Panc1 (cell line): ENCODE results near the gene TSKS. TPM values are rescaled to one million over a fixed set of nuclear protein-coding genes. Genes with fewer than 3 reads are reported as not detected.

Experiments used
- ATAC-seq: fragments of 200-7000 bp; cut with Tn5 transposase; 2 replicates; pipeline ENCODE4 v1.9.1; 2020; ENCODE audit warnings: mild to moderate bottlenecking, moderate library complexity
- BruUV-seq: library from RNA; stranded (reverse); fragments of 400-500 nt; replicated peaks from 2 replicates; lab custom pipeline; 2021; lab: Mats Ljungman, UMichigan
- CTCF ChIA-PET: fragments of 300-600 bp; sonication (Branson Sonifier 250); formaldehyde crosslinking; loops from one replicate; lab custom pipeline; 2022; ENCODE audit warnings: antibody characterized with exemption; lab: Charles Lee
- POLR2A ChIA-PET: fragments of 300-600 bp; sonication (Branson Sonifier 250); formaldehyde crosslinking; loops from one replicate; lab custom pipeline; 2022; ENCODE audit warnings: antibody characterized with exemption; lab: Charles Lee
- DNase-seq: peaks from one replicate; pipeline ENCODE4 v3.0.0-alpha.2; 2010; ENCODE audit warnings: low read depth, low spot score
- H3K27ac ChIP-seq: 2 replicates; pipeline ENCODE4 v1.5.1; 2011; ENCODE audit warnings: mild to moderate bottlenecking, low read length, inconsistent platforms
- H3K27me3 ChIP-seq: fragments of 200-500 bp; sonication (Bioruptor generic); 2 replicates; pipeline ENCODE4 v1.6.0; 2014; ENCODE audit warnings: low read length, inconsistent platforms; ENCODE audit not compliant: control insufficient read depth, insufficient read depth
- H3K36me3 ChIP-seq: fragments of 200-500 bp; sonication (Bioruptor generic); 2 replicates; pipeline ENCODE4 v1.5.1; 2014; ENCODE audit warnings: inconsistent platforms, mild to moderate bottlenecking, low read length, moderate library complexity; ENCODE audit not compliant: control insufficient read depth, insufficient read depth
- H3K4me1 ChIP-seq: 2 replicates; pipeline ENCODE4 v1.5.1; 2011; ENCODE audit warnings: inconsistent platforms, mild to moderate bottlenecking, low read length, moderate library complexity; ENCODE audit not compliant: control insufficient read depth, insufficient read depth
- H3K4me3 ChIP-seq, 2 experiments: 2 replicates each; pipeline ENCODE4 v1.5.1; 2011 to 2012; ENCODE audit warnings: low read depth in 2 of 2, low read length in 2 of 2, mild to moderate bottlenecking in 2 of 2, inconsistent platforms in 1 of 2, moderate library complexity in 1 of 2
- H3K9me3 ChIP-seq: fragments of 200-500 bp; sonication (Bioruptor generic); 2 replicates; pipeline ENCODE4 v1.5.1; 2014; ENCODE audit warnings: low read depth, mild to moderate bottlenecking, inconsistent platforms, low read length, moderate library complexity; ENCODE audit not compliant: control insufficient read depth, insufficient read depth
- POLR2AphosphoS5 ChIP-seq: IDR thresholded peaks from 2 replicates; pipeline ENCODE4 v1.6.1; 2012; ENCODE audit warnings: mild to moderate bottlenecking, low read depth, low read length, moderate library complexity
- SIN3A ChIP-seq: IDR thresholded peaks from 2 replicates; pipeline ENCODE4 v1.6.1; 2012; ENCODE audit warnings: low read depth, mild to moderate bottlenecking, low read length, moderate library complexity, borderline replicate concordance; ENCODE audit not compliant: insufficient read depth
- TCF7L2 ChIP-seq: IDR thresholded peaks from 2 replicates; pipeline ENCODE4 v1.6.1; 2011; ENCODE audit warnings: mild to moderate bottlenecking, low read depth, low read length, inconsistent platforms
- in situ Hi-C: cut with HindIII; loops from 2 replicates; pipeline ENCODE4 v1.10.0; 2016; ENCODE audit warnings: low sequenced_read_pairs, low pct_unique_long_range_greater_than_20kb
- intact Hi-C: fragments of 100-400 bp; cut with micrococcal nuclease; formaldehyde crosslinking; loops from one replicate; pipeline ENCODE4 v1.10.0; 2022; ENCODE audit not compliant: unreplicated experiment
- total RNA-seq: library from RNA; stranded (reverse); gene quantifications from one replicate; pipeline ENCODE4 v1.2.1, GENCODE V29; 2021; ENCODE audit not compliant: unreplicated experiment
- TF ChIP-seq, protein P1 (sequence below): fragments of 450-650 bp; IDR thresholded peaks from 2 replicates; pipeline ENCODE4 v1.5.1; 2017; ENCODE audit warnings: mild to moderate bottlenecking
- TF ChIP-seq, protein P2 (sequence below), 2 experiments: IDR thresholded peaks; 2 replicates each; pipeline ENCODE4 v1.6.1; 2011 to 2012; ENCODE audit warnings: low read depth in 2 of 2, control low read depth in 1 of 2, low read length in 1 of 2, mild to moderate bottlenecking in 1 of 2, moderate library complexity in 1 of 2; ENCODE audit not compliant: insufficient read depth in 1 of 2

TSKS gene
- total RNA-seq, 1 experiment from 2014 or later: not detected

DNA sequence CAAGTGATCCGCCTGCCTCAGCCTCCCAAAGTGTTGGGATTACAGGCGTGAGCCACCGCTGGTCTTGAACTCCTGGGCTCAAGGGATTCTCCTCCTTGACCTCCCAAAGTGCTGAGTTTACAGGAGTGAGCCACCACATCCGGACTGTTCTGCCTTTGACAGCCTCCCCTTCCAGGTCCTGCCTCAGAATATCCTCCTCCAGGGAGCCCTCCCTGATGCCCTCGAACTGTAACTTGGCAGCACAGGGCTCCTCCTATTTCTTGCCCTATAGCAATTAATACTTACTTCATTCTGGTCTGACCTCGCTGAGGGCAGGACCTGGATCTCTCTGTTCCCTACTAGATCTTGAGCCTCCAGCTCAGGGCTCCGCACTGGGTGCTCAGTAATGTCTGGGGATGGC lies 66.2 kb downstream of the TSKS start:
- intact Hi-C loops: no loop called here
- Histone ChIP-seq H3K27ac (no peak overlapping the region), H3K36me3 (no peaks in the 10 kb centered on the region), H3K4me3 (no peak overlapping the region), H3K27me3 (no peaks in the 10 kb centered on the region), H3K4me1 (no peaks in the 10 kb centered on the region), H3K9me3 (no peaks in the 10 kb centered on the region)
- in situ Hi-C loops: no loop called here
- DNase-seq (no peak), ATAC-seq (no peak)
- ChIA-PET POLR2A (no interaction called here), CTCF (interaction anchor here (0.5 kb wide), 1 partner anchor 23 kb away, joined by 7 read pairs; no protein-coding TSS in a partner anchor)
- TF ChIP-seq, protein P1, sequence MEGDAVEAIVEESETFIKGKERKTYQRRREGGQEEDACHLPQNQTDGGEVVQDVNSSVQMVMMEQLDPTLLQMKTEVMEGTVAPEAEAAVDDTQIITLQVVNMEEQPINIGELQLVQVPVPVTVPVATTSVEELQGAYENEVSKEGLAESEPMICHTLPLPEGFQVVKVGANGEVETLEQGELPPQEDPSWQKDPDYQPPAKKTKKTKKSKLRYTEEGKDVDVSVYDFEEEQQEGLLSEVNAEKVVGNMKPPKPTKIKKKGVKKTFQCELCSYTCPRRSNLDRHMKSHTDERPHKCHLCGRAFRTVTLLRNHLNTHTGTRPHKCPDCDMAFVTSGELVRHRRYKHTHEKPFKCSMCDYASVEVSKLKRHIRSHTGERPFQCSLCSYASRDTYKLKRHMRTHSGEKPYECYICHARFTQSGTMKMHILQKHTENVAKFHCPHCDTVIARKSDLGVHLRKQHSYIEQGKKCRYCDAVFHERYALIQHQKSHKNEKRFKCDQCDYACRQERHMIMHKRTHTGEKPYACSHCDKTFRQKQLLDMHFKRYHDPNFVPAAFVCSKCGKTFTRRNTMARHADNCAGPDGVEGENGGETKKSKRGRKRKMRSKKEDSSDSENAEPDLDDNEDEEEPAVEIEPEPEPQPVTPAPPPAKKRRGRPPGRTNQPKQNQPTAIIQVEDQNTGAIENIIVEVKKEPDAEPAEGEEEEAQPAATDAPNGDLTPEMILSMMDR: no peak
- no peak for TF ChIP-seq POLR2AphosphoS5
- TF ChIP-seq TCF7L2: no peak
- TF ChIP-seq, protein P2, sequence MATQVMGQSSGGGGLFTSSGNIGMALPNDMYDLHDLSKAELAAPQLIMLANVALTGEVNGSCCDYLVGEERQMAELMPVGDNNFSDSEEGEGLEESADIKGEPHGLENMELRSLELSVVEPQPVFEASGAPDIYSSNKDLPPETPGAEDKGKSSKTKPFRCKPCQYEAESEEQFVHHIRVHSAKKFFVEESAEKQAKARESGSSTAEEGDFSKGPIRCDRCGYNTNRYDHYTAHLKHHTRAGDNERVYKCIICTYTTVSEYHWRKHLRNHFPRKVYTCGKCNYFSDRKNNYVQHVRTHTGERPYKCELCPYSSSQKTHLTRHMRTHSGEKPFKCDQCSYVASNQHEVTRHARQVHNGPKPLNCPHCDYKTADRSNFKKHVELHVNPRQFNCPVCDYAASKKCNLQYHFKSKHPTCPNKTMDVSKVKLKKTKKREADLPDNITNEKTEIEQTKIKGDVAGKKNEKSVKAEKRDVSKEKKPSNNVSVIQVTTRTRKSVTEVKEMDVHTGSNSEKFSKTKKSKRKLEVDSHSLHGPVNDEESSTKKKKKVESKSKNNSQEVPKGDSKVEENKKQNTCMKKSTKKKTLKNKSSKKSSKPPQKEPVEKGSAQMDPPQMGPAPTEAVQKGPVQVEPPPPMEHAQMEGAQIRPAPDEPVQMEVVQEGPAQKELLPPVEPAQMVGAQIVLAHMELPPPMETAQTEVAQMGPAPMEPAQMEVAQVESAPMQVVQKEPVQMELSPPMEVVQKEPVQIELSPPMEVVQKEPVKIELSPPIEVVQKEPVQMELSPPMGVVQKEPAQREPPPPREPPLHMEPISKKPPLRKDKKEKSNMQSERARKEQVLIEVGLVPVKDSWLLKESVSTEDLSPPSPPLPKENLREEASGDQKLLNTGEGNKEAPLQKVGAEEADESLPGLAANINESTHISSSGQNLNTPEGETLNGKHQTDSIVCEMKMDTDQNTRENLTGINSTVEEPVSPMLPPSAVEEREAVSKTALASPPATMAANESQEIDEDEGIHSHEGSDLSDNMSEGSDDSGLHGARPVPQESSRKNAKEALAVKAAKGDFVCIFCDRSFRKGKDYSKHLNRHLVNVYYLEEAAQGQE (IDR thresholded peaks at IDR 0.05; ENCODE audit: insufficient read depth in 1 of 2, low read depth in 2 of 2, low read length in 1 of 2): no peak
- TF ChIP-seq SIN3A: no peak
- BruUV-seq: no TSS peak

DNA sequence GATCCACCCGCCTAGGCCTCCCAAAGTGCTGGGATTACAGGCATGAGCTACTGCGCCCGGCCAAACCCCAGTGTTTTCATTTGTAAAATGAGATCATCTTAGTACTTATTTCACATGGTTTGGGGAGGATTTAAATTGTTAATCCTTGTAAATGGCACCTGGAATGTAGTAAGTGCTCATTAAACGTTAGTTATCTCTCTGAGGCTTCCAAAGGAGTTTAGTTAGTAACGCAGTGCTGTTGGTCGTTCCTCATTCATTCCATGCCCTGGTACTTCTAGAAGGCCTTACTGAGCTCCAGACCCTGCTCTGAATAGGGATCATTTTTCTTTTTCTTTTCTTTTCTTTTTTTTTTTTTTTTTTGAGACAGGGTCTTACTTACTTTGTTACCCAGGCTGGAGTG lies 67.0 kb downstream of the TSKS start:
- DNase-seq (no peak), ATAC-seq (no peak)
- TF ChIP-seq SIN3A: no peak
- TF ChIP-seq, protein P2 (IDR thresholded peaks at IDR 0.05; ENCODE audit: insufficient read depth in 1 of 2, low read depth in 2 of 2, low read length in 1 of 2): no peak
- TF ChIP-seq POLR2AphosphoS5: no peak
- TF ChIP-seq, protein P1: no peak
- no peak for TF ChIP-seq TCF7L2
- no TSS peak for BruUV-seq
- H3K36me3 ChIP-seq: no peaks in the 10 kb centered on the region
- POLR2A ChIA-PET: no interaction called here
- H3K27ac ChIP-seq: no peak overlapping the region
- CTCF ChIA-PET: interaction anchor here (0.6 kb wide), 1 partner anchor 24 kb away, joined by 6 read pairs; no protein-coding TSS in a partner anchor
- intact Hi-C loops: no loop called here
- H3K27me3 ChIP-seq: no peaks in the 10 kb centered on the region
- H3K4me3 ChIP-seq: no peak overlapping the region
- no peaks in the 10 kb centered on the region for H3K4me1 ChIP-seq
- in situ Hi-C loops: no loop called here
- no peaks in the 10 kb centered on the region for H3K9me3 ChIP-seq
